IMR-90 (cell line): ENCODE data around the gene QSOX2.

Experiments used
- FOS ChIP-seq: fragments of 150-350 bp; IDR thresholded peaks from 2 replicates; pipeline ENCODE4 v1.6.1; 2016; ENCODE audit warnings: low read depth, low read length
- MAFK ChIP-seq: IDR thresholded peaks from 2 replicates; pipeline ENCODE4 v1.6.1; 2012; ENCODE audit warnings: low read depth, low read length, improper control_type of control experiment
- POLR2A ChIP-seq: IDR thresholded peaks from 2 replicates; pipeline ENCODE4 v1.6.1; 2012; ENCODE audit warnings: mild to moderate bottlenecking, low read depth, low read length
- TF ChIP-seq, protein P1 (sequence below): conservative IDR thresholded peaks from 2 replicates; pipeline ENCODE4 v1.5.1; 2012; ENCODE audit warnings: mild to moderate bottlenecking, low read depth, low read length, improper control_type of control experiment
- TF ChIP-seq, protein P2 (sequence below): fragments of 150-350 bp; IDR thresholded peaks from 2 replicates; pipeline ENCODE4 v1.6.1; 2017; ENCODE audit warnings: mild to moderate bottlenecking, antibody characterized with exemption, low read length, low read depth

DNA sequence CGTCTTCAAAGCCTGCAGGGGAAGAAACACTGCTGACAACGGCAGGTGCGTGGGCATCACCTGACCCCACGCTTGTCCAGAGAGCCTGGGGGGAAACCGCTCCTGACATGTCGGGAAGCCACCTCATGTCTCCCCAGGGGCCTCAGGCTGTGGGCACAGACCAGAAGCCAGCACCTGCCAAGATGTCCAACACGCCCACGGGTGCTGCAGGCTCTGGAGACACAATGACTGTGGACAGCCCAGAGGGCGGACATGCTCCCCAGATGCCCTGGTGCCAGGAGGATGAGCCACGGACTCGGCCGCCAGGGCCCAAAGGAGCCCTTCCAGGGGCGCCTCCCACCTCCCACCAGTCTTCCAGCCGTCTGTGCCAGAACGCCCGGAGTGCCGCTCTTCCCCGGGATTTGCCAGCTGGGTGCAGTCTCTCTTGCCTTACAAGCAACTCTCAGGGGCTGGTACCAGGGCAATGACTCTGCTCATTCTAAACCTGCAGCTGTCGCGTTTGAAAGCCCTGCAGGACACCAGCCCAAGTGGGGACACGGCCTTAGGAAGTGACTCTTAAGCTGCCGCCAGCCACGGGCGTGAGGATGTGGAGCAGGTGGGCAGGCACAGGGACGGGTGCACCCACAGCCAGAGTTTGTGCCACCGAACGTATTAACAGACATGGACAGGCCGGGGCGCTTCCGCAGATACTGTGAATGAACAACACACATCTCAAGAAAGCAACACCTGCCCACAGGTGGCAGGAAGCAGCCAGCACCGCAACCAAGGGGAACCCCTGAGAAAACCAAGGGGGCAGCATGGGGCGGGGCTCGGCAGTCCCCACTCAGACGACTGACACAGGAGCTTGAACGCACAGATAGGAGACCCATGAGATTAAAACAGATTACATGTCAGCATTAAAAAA lies 33.9 kb downstream of the QSOX2 start:
- TF ChIP-seq, protein P1, sequence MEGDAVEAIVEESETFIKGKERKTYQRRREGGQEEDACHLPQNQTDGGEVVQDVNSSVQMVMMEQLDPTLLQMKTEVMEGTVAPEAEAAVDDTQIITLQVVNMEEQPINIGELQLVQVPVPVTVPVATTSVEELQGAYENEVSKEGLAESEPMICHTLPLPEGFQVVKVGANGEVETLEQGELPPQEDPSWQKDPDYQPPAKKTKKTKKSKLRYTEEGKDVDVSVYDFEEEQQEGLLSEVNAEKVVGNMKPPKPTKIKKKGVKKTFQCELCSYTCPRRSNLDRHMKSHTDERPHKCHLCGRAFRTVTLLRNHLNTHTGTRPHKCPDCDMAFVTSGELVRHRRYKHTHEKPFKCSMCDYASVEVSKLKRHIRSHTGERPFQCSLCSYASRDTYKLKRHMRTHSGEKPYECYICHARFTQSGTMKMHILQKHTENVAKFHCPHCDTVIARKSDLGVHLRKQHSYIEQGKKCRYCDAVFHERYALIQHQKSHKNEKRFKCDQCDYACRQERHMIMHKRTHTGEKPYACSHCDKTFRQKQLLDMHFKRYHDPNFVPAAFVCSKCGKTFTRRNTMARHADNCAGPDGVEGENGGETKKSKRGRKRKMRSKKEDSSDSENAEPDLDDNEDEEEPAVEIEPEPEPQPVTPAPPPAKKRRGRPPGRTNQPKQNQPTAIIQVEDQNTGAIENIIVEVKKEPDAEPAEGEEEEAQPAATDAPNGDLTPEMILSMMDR, result no peak
- TF ChIP-seq MAFK (no peak), POLR2A (no peak), FOS (no peak)
- TF ChIP-seq, protein P2, sequence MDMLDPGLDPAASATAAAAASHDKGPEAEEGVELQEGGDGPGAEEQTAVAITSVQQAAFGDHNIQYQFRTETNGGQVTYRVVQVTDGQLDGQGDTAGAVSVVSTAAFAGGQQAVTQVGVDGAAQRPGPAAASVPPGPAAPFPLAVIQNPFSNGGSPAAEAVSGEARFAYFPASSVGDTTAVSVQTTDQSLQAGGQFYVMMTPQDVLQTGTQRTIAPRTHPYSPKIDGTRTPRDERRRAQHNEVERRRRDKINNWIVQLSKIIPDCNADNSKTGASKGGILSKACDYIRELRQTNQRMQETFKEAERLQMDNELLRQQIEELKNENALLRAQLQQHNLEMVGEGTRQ, result no peak
